ENCODE measurements around the gene CERS6. TPM values are rescaled to one million over a fixed set of nuclear protein-coding genes. Genes with fewer than 3 reads are reported as not detected.

CERS6 gene
- polyA plus RNA-seq, 3 donors: 7.6 to 17.7 (median 15.6) TPM

- Histone ChIP-seq H3K4me1 (ENCODE audit: control insufficient read depth in 1 of 2, insufficient read depth in 2 of 2, low read length in 2 of 2) (peaks cover 7 to 12% of the 10 kb centered on the region in 2 donors), H2AFZ (ENCODE audit: insufficient read depth, low read depth, low read length, poor library complexity, severe bottlenecking) (no peak overlapping the region), H3K9me3 (replicated peaks in 1 of 2; ENCODE audit: control insufficient read depth in 1 of 2, insufficient read depth in 1 of 2, low read length in 2 of 2) (no peaks in the 10 kb centered on the region), H3K27me3 (ENCODE audit: control insufficient read depth in 2 of 2, insufficient read depth in 2 of 2, low read length in 2 of 2) (no peaks in the 10 kb centered on the region), H3K4me3 (replicated peaks in 1 of 3; ENCODE audit: low read depth in 2 of 3, low read length in 3 of 3) (no peak overlapping the region), H3K27ac (ENCODE audit: low read depth in 1 of 2, low read length in 2 of 2) (no peak overlapping the region), H3K9ac (ENCODE audit: insufficient read depth, low read length, poor library complexity, severe bottlenecking) (no peak overlapping the region), H3K79me2 (ENCODE audit: insufficient read depth, low read length) (no peaks in the 10 kb centered on the region), H4K20me1 (ENCODE audit: insufficient read depth, low read length) (no peaks in the 10 kb centered on the region), H3K4me2 (replicated peaks; ENCODE audit: extremely low read depth, low read length, poor library complexity, severe bottlenecking) (no peak overlapping the region), H3K36me3 (replicated peaks in 1 of 2; ENCODE audit: control insufficient read depth in 1 of 2, insufficient read depth in 2 of 2, low read length in 2 of 2) (peaks cover 8 to 30% of the 10 kb centered on the region in 2 donors)
- Mint-ChIP-seq H3K4me1 (peaks cover 12% of the 10 kb centered on the region), H3K36me3 (peaks cover 17 to 33% of the 10 kb centered on the region in 2 donors), H3K9me3 (no peaks in the 10 kb centered on the region), H3K4me3 (no peak overlapping the region), H3K27ac (no peak overlapping the region), H3K27me3 (ENCODE audit: low read depth in 3 of 3) (peaks cover 0 to 1% (median 0%) of the 10 kb centered on the region in 3 donors)
- intact Hi-C loops (cut with micrococcal nuclease): no loop called here
- no CpG with 5 or more reads among the region's 2 CpGs for WGBS (ENCODE audit: insufficient coverage)
- TF ChIP-seq CTCF (IDR thresholded peaks at IDR 0.05): no peak
- no peak for DNase-seq
Observed at GRCh38 chr2:168731002-168731401, 274.9 kb downstream of the CERS6 start.

GRCh38 chr2:168731616-168732015 lies 275.5 kb downstream of the CERS6 start:
- peaks cover 0 to 1% (median 0%) of the 10 kb centered on the region in 3 donors for H3K27me3 Mint-ChIP-seq (ENCODE audit: low read depth in 3 of 3)
- TF ChIP-seq CTCF (IDR thresholded peaks at IDR 0.05): no peak
- H3K9me3 ChIP-seq (replicated peaks in 1 of 2; ENCODE audit: control insufficient read depth in 1 of 2, insufficient read depth in 1 of 2, low read length in 2 of 2): no peaks in the 10 kb centered on the region
- H3K36me3 Mint-ChIP-seq: peaks cover 15 to 30% of the 10 kb centered on the region in 2 donors
- intact Hi-C loops (cut with micrococcal nuclease): no loop called here
- no peak overlapping the region for H2AFZ ChIP-seq (ENCODE audit: insufficient read depth, low read depth, low read length, poor library complexity, severe bottlenecking)
- 14% methylated on average over 1 of the region's 3 CpGs for WGBS (ENCODE audit: insufficient coverage)
- H3K9ac ChIP-seq (ENCODE audit: insufficient read depth, low read length, poor library complexity, severe bottlenecking): no peak overlapping the region
- no peaks in the 10 kb centered on the region for H4K20me1 ChIP-seq (ENCODE audit: insufficient read depth, low read length)
- no peaks in the 10 kb centered on the region for H3K27me3 ChIP-seq (ENCODE audit: control insufficient read depth in 2 of 2, insufficient read depth in 2 of 2, low read length in 2 of 2)
- peaks cover 12% of the 10 kb centered on the region for H3K4me1 Mint-ChIP-seq
- H3K4me1 ChIP-seq (ENCODE audit: control insufficient read depth in 1 of 2, insufficient read depth in 2 of 2, low read length in 2 of 2): peaks cover 7 to 12% of the 10 kb centered on the region in 2 donors
- H3K4me2 ChIP-seq (replicated peaks; ENCODE audit: extremely low read depth, low read length, poor library complexity, severe bottlenecking): peak overlapping the region; percentile 40
- peak; percentile 13 to 81 (median 22) for DNase-seq
- peak overlapping the region in 6 of 7 donors; percentile 25 to 80 (median 48) for H3K27ac Mint-ChIP-seq
- peaks cover 8 to 29% of the 10 kb centered on the region in 2 donors for H3K36me3 ChIP-seq (replicated peaks in 1 of 2; ENCODE audit: control insufficient read depth in 1 of 2, insufficient read depth in 2 of 2, low read length in 2 of 2)
- H3K9me3 Mint-ChIP-seq: no peaks in the 10 kb centered on the region
- H3K4me3 ChIP-seq (replicated peaks in 1 of 3; ENCODE audit: low read depth in 2 of 3, low read length in 3 of 3): peak overlapping the region in 1 of 3 experiments; percentile 23
- no peaks in the 10 kb centered on the region for H3K79me2 ChIP-seq (ENCODE audit: insufficient read depth, low read length)
- H3K4me3 Mint-ChIP-seq: peak overlapping the region; percentile 45 to 61
- H3K27ac ChIP-seq (ENCODE audit: low read depth in 1 of 2, low read length in 2 of 2): peak overlapping the region in 1 of 2 donors; percentile 39
